Retinal pigment epithelial cell (primary cell): ENCODE data around the gene COX4I2.

Source experiments
- DNase-seq: peaks from one replicate; pipeline ENCODE4 v3.0.0-alpha.2; 2010; ENCODE audit warnings: low read depth
- H3K4me3 ChIP-seq: 2 replicates; pipeline ENCODE4 v1.5.1; 2011; ENCODE audit warnings: mild to moderate bottlenecking, low read length, control low read depth, moderate library complexity
- TF ChIP-seq, protein P1 (sequence below): conservative IDR thresholded peaks from 2 replicates; pipeline ENCODE4 v1.5.1; 2011; ENCODE audit warnings: low read depth, low read length, control low read depth, inconsistent platforms

Gene COX4I2

DNA sequence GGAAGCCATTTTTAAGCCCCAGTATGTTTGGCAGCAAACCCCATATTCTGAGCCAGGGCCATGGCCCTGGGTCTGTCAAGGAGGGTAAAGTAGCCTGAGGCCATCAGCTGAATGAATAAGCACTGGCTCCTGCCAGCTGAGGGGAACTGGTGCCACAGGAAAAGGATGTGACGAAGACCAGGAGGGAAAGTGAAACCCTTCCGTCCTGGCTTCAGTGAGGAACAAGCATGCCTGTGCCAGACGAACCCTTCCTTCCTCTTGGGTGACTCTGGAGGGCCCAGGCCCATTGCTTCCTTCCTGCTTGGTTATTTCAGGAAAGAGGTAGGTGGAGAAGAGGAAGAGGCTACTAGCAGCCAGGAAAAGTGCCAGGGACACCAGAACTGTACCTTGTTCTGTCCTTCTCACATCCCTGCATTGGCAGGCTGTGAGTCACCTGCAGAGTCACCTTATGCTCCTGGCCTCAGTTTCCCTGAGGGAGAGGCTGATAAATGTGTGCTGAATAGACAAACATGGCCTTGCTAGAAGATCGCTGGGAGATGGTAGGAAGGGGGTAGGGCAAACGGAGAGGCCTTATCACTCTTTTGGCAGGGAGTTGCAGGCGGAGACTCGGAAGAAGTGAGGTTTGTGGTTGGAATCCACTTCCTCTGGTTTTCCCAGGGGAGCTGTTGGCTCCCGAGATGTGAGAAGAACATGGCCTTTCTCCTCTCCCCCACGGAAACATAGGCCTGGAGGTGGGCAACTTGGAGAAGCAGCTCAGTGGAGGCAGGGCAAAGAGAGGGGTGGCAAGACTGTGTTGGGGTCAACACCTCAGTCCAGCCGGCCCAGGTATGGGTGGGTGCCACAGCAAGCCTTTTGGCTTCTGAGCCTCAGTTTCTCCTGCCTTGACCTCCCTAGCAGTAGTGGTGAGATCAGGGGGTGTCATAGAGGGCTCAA is 37.4 kb downstream of the COX4I2 start:
- no peak for DNase-seq
- no peak overlapping the region for H3K4me3 ChIP-seq
- TF ChIP-seq, protein P1, sequence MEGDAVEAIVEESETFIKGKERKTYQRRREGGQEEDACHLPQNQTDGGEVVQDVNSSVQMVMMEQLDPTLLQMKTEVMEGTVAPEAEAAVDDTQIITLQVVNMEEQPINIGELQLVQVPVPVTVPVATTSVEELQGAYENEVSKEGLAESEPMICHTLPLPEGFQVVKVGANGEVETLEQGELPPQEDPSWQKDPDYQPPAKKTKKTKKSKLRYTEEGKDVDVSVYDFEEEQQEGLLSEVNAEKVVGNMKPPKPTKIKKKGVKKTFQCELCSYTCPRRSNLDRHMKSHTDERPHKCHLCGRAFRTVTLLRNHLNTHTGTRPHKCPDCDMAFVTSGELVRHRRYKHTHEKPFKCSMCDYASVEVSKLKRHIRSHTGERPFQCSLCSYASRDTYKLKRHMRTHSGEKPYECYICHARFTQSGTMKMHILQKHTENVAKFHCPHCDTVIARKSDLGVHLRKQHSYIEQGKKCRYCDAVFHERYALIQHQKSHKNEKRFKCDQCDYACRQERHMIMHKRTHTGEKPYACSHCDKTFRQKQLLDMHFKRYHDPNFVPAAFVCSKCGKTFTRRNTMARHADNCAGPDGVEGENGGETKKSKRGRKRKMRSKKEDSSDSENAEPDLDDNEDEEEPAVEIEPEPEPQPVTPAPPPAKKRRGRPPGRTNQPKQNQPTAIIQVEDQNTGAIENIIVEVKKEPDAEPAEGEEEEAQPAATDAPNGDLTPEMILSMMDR: no peak

DNA sequence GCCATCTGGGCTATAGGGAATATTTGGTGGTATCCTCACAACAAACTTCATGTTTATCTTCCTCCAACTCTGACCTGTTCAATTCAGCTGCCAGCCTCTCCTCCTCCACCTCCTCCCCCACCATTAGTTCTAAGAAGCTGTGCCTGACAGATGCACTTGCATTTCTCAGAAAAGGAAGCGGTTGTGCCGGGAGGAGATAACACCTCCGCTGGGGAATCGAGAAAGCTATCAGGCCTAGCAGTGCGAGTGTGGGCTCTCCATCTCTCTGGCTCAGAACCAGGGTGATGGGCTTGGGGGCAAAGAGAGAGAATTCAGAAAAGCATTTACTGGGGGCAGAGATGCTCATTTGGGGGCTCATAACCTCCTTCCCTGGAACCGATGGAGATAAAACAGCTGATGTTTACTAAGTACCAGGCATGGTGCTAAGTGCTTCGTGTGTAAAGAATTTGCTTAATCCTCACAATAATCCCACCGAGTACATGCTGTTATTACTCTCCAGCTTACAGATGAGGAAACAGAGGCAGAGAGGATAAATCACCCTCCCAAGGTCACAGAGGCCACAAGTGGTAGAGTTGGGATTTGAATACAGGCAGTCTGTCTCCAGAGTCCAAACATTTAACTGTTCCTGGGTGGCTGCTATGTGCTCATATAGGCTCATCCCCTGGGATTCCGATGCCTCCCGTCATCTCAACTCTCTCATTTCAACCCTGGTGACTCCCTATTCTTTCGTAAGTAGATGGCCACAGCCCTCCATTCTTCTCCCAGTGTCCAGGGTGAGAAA is 38.3 kb downstream of the COX4I2 start:
- no peak overlapping the region for H3K4me3 ChIP-seq
- peak; percentile 38 for DNase-seq
- TF ChIP-seq, protein P1: no peak

DNA sequence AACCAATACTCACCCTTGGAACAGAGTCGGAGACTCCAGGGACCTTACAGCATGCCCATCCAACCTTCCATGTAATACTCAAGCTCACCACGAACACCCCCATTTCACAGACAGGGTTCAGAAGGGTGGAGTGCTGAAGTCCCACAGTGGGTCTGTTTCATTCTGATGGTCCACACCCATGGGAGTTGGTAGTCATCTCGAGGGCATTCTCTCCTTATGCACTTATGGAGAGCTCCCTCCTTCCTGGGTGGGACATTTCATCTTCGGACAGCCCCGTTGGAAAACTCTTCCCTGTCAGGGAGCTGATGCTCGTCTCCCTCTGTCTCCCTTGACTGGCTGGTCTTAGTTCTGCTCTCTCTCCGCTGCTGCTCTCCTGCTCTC is 38.9 kb downstream of the COX4I2 start:
- no peak overlapping the region for H3K4me3 ChIP-seq
- TF ChIP-seq, protein P1: no peak
- DNase-seq: no peak

DNA sequence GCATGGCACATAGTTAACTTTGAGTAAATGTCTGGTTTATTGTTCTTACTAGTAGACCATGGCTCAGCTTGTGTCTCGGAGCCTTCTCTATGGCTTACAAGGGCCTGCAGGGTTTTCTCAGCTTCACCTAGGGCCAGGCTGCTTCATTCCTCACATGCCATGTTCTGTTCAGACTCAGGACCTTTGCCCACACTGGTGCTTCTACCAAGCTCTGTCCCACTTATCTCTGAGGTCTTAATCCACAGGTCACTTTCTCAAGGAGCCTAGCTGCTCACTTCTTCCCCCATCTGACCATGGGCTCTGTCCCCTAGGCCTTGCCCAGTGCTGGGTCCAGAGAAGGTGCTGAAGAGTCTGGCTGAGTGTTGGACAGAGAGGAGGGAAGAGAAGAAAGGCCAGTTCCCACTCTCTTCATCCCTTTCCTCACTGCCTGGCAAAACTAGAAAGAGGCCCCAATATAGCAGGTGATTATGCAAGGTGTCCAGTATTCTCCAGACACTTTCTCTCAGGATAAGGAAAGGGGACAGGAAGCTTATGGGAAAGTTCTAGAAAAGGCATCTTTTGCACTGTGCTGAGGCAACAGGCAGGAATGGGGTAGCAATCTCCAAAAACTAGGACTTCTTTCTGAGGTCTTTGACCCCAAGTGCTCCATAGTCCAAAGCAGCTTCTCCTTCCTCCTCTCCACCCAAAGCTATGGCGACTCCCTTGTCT is 40.0 kb downstream of the COX4I2 start:
- DNase-seq: no peak
- H3K4me3 ChIP-seq: no peak overlapping the region
- TF ChIP-seq, protein P1: no peak

DNA sequence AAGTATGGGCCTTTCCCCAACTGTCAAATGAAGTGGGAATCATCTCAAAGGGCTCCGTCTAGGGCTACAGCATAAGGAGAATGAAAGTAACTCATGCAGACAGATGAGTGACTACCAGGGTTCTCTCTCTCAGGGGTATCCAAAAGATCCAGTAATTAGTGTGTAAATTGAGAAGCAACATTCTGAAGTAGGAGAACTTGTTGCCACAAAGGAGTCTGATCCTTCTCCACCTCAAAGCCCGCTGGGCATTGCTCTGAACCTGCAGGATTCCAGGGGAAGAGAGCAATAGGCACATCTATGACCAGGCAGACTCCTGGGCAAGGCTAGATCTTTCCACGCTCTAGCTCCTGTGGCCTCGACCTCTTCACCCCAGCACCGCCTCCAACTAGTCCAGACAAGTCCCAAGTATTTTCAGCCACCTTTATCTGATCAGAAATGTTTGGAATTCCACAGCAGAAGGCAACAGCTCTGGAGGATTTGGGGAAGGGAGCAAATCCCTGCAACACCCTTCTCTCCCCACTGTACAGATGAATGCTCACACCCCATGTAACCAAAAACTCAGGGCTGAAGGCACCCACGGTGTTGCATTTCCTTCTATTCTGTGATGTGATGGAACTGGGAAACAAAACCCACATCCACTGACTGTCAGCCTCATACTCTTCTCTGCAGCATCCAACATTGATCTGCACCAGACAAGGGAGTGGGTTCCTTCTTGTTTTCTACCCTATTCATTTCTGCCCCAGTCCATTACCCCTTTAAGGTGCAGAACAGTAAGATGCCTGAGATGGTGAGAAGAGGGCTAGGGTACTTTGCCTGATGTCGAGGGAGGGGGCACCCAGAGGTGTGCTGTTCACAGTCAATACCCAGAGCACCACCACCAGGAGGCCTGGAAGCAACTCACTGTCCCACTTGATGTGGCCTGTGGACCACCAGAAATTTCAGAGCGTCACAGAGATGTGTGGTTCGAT is 41.0 kb downstream of the COX4I2 start:
- no peak overlapping the region for H3K4me3 ChIP-seq
- TF ChIP-seq, protein P1: peak; percentile 24
- no peak for DNase-seq
